Measurements from ENCODE around the gene TMUB1. TPM values are rescaled to one million over a fixed set of nuclear protein-coding genes. Genes with fewer than 3 reads are reported as not detected.

The TMUB1 gene
- total and polyA plus RNA-seq, 9 of the 15 experiments (the other 6 are each of a cell fraction or from before 2014, with no cell fraction given) = 0.14 to 241 (median 74.1) TPM

DNA sequence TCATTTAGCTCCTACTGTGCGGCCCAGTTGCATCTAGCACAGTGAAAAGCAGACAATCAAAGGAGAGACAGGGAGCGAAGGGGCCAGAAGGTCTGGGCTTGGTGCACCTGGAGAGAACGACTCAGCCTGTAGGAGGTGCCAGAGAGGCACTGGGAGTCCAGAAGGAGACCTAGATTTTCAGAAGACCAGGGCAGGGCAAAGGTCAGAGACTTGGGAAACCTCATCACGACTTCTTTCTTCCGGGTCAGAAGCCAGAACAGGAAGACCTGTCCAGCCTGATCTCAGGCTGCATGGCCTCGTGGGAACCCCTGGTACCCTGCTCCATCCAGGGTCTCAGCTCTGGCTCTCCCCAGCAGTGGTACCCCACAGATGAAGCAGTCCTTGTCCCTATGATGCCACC is 8.1 kb upstream of the TMUB1 start (continued):
- TF ChIP-seq TAF1 (IDR thresholded peaks at IDR 0.05; ENCODE audit: control insufficient read depth, extremely low read depth, insufficient read depth, low read length, severe bottlenecking) = no peak
- no peak for TF ChIP-seq POLR3G (IDR thresholded peaks at IDR 0.05; ENCODE audit: extremely low read depth, insufficient read length, insufficient replicate concordance)
- TF ChIP-seq DIDO1 (tag; IDR thresholded peaks at IDR 0.05; ENCODE audit: low read depth) = no peak
- no peak for TF ChIP-seq ZNF507 (tag; conservative IDR thresholded peaks at IDR 0.05)
- no peak for TF ChIP-seq ZBTB9 (CRISPR knock-in tag; IDR thresholded peaks at IDR 0.05)
- no peak for TF ChIP-seq RNF2 (IDR thresholded peaks at IDR 0.05)
- TF ChIP-seq ZNF239 (CRISPR knock-in tag; IDR thresholded peaks at IDR 0.05) = no peak
- TF ChIP-seq NFRKB (IDR thresholded peaks at IDR 0.05; ENCODE audit: low read depth) = no peak
- no peak for TF ChIP-seq ELF1 (tag; IDR thresholded peaks at IDR 0.05)
- TF ChIP-seq, protein P1, sequence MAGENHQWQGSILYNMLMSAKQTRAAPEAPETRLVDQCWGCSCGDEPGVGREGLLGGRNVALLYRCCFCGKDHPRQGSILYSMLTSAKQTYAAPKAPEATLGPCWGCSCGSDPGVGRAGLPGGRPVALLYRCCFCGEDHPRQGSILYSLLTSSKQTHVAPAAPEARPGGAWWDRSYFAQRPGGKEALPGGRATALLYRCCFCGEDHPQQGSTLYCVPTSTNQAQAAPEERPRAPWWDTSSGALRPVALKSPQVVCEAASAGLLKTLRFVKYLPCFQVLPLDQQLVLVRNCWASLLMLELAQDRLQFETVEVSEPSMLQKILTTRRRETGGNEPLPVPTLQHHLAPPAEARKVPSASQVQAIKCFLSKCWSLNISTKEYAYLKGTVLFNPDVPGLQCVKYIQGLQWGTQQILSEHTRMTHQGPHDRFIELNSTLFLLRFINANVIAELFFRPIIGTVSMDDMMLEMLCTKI (IDR thresholded peaks at IDR 0.05; ENCODE audit: partially characterized antibody) = no peak
- no peak; the same call in 1 of the 2 replicates for TF ChIP-seq ZNF217 (CRISPR knock-in tag; IDR thresholded peaks at IDR 0.05)
- no peak for TF ChIP-seq NCOA6 (IDR thresholded peaks at IDR 0.05)
- TF ChIP-seq THAP12 (CRISPR knock-in tag; IDR thresholded peaks at IDR 0.05) = no peak
- TF ChIP-seq SOX6 (IDR thresholded peaks at IDR 0.05) = no peak
- no peak for TF ChIP-seq ZNF696 (CRISPR knock-in tag; conservative IDR thresholded peaks at IDR 0.05)
- TF ChIP-seq ZBTB8A (IDR thresholded peaks at IDR 0.05; ENCODE audit: partially characterized antibody) = no peak
- TF ChIP-seq GATAD2A (IDR thresholded peaks at IDR 0.05) = no peak
- no peak for TF ChIP-seq KHSRP (IDR thresholded peaks at IDR 0.05)
- no peak for TF ChIP-seq CSDE1 (IDR thresholded peaks at IDR 0.05)
- TF ChIP-seq MCM2 (IDR thresholded peaks at IDR 0.05; ENCODE audit: low read depth) = no peak
- no peak for TF ChIP-seq ZNF253 (CRISPR knock-in tag; conservative IDR thresholded peaks at IDR 0.05)
- no peak for TF ChIP-seq CGGBP1 (CRISPR knock-in tag; IDR thresholded peaks at IDR 0.05)
- no peak for TF ChIP-seq FOXO4 (CRISPR knock-in tag; IDR thresholded peaks at IDR 0.05)
- no peak for TF ChIP-seq MAFF (IDR thresholded peaks at IDR 0.05; ENCODE audit: low read length)
- no peak for TF ChIP-seq CC2D1A (IDR thresholded peaks at IDR 0.05)

Measured in K562 (cell line).